Panc1 (cell line): ENCODE data around the gene IL11RA. TPM values are rescaled to one million over a fixed set of nuclear protein-coding genes. Genes with fewer than 3 reads are reported as not detected.

Source experiments
- ATAC-seq: fragments of 200-7000 bp; cut with Tn5 transposase; 2 replicates; pipeline ENCODE4 v1.9.1; 2020; ENCODE audit warnings: mild to moderate bottlenecking, moderate library complexity
- BruUV-seq: library from RNA; stranded (reverse); fragments of 400-500 nt; replicated peaks from 2 replicates; lab custom pipeline; 2021; lab: Mats Ljungman, UMichigan
- CTCF ChIA-PET: fragments of 300-600 bp; sonication (Branson Sonifier 250); formaldehyde crosslinking; loops from one replicate; lab custom pipeline; 2022; ENCODE audit warnings: antibody characterized with exemption; lab: Charles Lee
- POLR2A ChIA-PET: fragments of 300-600 bp; sonication (Branson Sonifier 250); formaldehyde crosslinking; loops from one replicate; lab custom pipeline; 2022; ENCODE audit warnings: antibody characterized with exemption; lab: Charles Lee
- DNase-seq: peaks from one replicate; pipeline ENCODE4 v3.0.0-alpha.2; 2010; ENCODE audit warnings: low read depth, low spot score
- H3K27ac ChIP-seq: 2 replicates; pipeline ENCODE4 v1.5.1; 2011; ENCODE audit warnings: mild to moderate bottlenecking, low read length, inconsistent platforms
- H3K27me3 ChIP-seq: fragments of 200-500 bp; sonication (Bioruptor generic); 2 replicates; pipeline ENCODE4 v1.6.0; 2014; ENCODE audit warnings: low read length, inconsistent platforms; ENCODE audit not compliant: control insufficient read depth, insufficient read depth
- H3K36me3 ChIP-seq: fragments of 200-500 bp; sonication (Bioruptor generic); 2 replicates; pipeline ENCODE4 v1.5.1; 2014; ENCODE audit warnings: inconsistent platforms, mild to moderate bottlenecking, low read length, moderate library complexity; ENCODE audit not compliant: control insufficient read depth, insufficient read depth
- H3K4me1 ChIP-seq: 2 replicates; pipeline ENCODE4 v1.5.1; 2011; ENCODE audit warnings: inconsistent platforms, mild to moderate bottlenecking, low read length, moderate library complexity; ENCODE audit not compliant: control insufficient read depth, insufficient read depth
- H3K4me3 ChIP-seq, 2 experiments: 2 replicates each; pipeline ENCODE4 v1.5.1; 2011 to 2012; ENCODE audit warnings: low read depth in 2 of 2, low read length in 2 of 2, mild to moderate bottlenecking in 2 of 2, inconsistent platforms in 1 of 2, moderate library complexity in 1 of 2
- H3K9me3 ChIP-seq: fragments of 200-500 bp; sonication (Bioruptor generic); 2 replicates; pipeline ENCODE4 v1.5.1; 2014; ENCODE audit warnings: low read depth, mild to moderate bottlenecking, inconsistent platforms, low read length, moderate library complexity; ENCODE audit not compliant: control insufficient read depth, insufficient read depth
- POLR2AphosphoS5 ChIP-seq: IDR thresholded peaks from 2 replicates; pipeline ENCODE4 v1.6.1; 2012; ENCODE audit warnings: mild to moderate bottlenecking, low read depth, low read length, moderate library complexity
- REST ChIP-seq, 2 experiments: IDR thresholded peaks; 2 replicates each; pipeline ENCODE4 v1.6.1; 2011 to 2012; ENCODE audit warnings: low read depth in 2 of 2, control low read depth in 1 of 2, low read length in 1 of 2, mild to moderate bottlenecking in 1 of 2, moderate library complexity in 1 of 2; ENCODE audit not compliant: insufficient read depth in 1 of 2
- SIN3A ChIP-seq: IDR thresholded peaks from 2 replicates; pipeline ENCODE4 v1.6.1; 2012; ENCODE audit warnings: low read depth, mild to moderate bottlenecking, low read length, moderate library complexity, borderline replicate concordance; ENCODE audit not compliant: insufficient read depth
- TCF7L2 ChIP-seq: IDR thresholded peaks from 2 replicates; pipeline ENCODE4 v1.6.1; 2011; ENCODE audit warnings: mild to moderate bottlenecking, low read depth, low read length, inconsistent platforms
- in situ Hi-C: cut with HindIII; loops from 2 replicates; pipeline ENCODE4 v1.10.0; 2016; ENCODE audit warnings: low sequenced_read_pairs, low pct_unique_long_range_greater_than_20kb
- intact Hi-C: fragments of 100-400 bp; cut with micrococcal nuclease; formaldehyde crosslinking; loops from one replicate; pipeline ENCODE4 v1.10.0; 2022; ENCODE audit not compliant: unreplicated experiment
- total RNA-seq: library from RNA; stranded (reverse); gene quantifications from one replicate; pipeline ENCODE4 v1.2.1, GENCODE V29; 2021; ENCODE audit not compliant: unreplicated experiment
- TF ChIP-seq, protein P1 (sequence below): fragments of 450-650 bp; IDR thresholded peaks from 2 replicates; pipeline ENCODE4 v1.5.1; 2017; ENCODE audit warnings: mild to moderate bottlenecking

Gene IL11RA
- total RNA-seq, 1 experiment from 2014 or later: 21.6 TPM

- peaks cover 13% of the 10 kb centered on the region for H3K27me3 ChIP-seq
- CTCF ChIA-PET: no interaction called here
Observed at GRCh38 chr9:34627716-34628655, 24.0 kb upstream of the IL11RA start.

DNA sequence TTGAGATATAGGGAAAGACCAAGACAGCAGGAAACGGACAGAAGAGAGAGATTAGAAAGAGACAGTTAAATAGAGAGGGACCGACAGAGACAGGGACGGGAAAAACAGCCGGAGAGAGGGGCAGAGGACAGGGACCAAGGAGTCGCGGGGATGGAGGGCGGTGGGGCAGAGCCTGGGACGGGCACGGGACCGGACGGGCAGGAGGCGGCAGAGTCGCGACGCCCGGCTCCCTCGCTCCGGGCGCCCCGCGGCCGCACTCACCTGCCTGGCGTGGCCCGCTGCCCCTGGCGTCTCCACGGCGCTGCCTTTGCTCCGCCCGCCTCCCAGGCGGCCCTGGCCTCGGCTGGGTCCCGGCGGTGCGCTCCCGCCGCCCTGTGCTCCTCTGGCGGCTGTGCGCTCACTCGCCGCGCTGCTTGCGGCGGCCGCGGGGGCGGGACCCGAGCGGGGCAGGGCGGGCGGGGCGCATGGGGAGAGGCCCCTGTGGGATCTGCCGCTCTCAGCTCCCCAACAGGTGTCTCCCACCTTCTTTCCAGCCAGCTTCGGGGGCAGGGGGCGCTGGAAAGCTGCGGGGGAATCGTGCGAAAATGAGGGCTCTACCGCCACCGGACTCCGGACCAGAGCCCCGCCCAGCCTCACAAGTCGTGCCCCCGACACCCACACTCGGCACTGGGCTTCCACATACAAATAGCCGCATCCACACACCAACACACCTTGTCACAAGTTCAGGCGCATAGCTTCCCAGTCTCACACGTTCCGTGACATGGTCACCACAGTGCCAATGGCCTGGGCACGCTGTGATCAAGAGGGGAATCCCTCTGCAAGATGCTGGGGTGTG, 23.1 kb upstream of the IL11RA start, which contains the start of gene ARID3C:
TSS of gene ARID3C (minus strand) at position 411 of the 835 bp plus-strand sequence. CDS start 1,052 bp downstream, outside the sequence.
- Histone ChIP-seq H3K36me3 (no peaks in the 10 kb centered on the region), H3K4me3 (peak within 1 kb of the TSS; percentile 39 to 54), H3K4me1 (peaks cover 3% of the 10 kb centered on the region; the same call in 1 of the 2 replicates), H3K27me3 (peaks cover 13% of the 10 kb centered on the region), H3K27ac (no peak within 1 kb of the TSS), H3K9me3 (no peaks in the 10 kb centered on the region)
- no TSS peak for BruUV-seq
- in situ Hi-C loops: no loop called here
- intact Hi-C loops: no loop called here
- ChIA-PET POLR2A (interaction anchor here (0.6 to 1.1 kb wide), 2 partner anchors 9 to 487 kb away, joined by 4 read pairs; partner anchors contain the start of genes ATOSB and DCTN3), CTCF (no interaction called here)
- TF ChIP-seq, protein P1, sequence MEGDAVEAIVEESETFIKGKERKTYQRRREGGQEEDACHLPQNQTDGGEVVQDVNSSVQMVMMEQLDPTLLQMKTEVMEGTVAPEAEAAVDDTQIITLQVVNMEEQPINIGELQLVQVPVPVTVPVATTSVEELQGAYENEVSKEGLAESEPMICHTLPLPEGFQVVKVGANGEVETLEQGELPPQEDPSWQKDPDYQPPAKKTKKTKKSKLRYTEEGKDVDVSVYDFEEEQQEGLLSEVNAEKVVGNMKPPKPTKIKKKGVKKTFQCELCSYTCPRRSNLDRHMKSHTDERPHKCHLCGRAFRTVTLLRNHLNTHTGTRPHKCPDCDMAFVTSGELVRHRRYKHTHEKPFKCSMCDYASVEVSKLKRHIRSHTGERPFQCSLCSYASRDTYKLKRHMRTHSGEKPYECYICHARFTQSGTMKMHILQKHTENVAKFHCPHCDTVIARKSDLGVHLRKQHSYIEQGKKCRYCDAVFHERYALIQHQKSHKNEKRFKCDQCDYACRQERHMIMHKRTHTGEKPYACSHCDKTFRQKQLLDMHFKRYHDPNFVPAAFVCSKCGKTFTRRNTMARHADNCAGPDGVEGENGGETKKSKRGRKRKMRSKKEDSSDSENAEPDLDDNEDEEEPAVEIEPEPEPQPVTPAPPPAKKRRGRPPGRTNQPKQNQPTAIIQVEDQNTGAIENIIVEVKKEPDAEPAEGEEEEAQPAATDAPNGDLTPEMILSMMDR: no peak
- TF ChIP-seq REST (IDR thresholded peaks at IDR 0.05; ENCODE audit: insufficient read depth in 1 of 2, low read depth in 2 of 2, low read length in 1 of 2): no peak
- no peak for TF ChIP-seq SIN3A
- TF ChIP-seq TCF7L2: no peak
- TF ChIP-seq POLR2AphosphoS5: no peak
- DNase-seq: no peak
- ATAC-seq: peak; percentile 85

More at GRCh38 chr9:34627716-34628655, 24.0 kb upstream of the IL11RA start:
- peaks cover 3% of the 10 kb centered on the region; the same call in 1 of the 2 replicates for H3K4me1 ChIP-seq
- DNase-seq (no peak), ATAC-seq (peak; percentile 3)
- POLR2A ChIA-PET: no interaction called here
- TF ChIP-seq, protein P1: no peak
- H3K9me3 ChIP-seq: no peaks in the 10 kb centered on the region
- in situ Hi-C loops: no loop called here
- no TSS peak for BruUV-seq
- H3K4me3 ChIP-seq: peak overlapping the region; percentile 39 to 54
- no peaks in the 10 kb centered on the region for H3K36me3 ChIP-seq
- intact Hi-C loops: no loop called here
- H3K27ac ChIP-seq: no peak overlapping the region
